GM15510 (cell line): ENCODE data around the gene GALNT18.

Experiments used
- POLR2A ChIP-seq: IDR thresholded peaks from 3 replicates; pipeline ENCODE4 v1.6.1; 2011; ENCODE audit warnings: borderline replicate concordance; ENCODE audit not compliant: insufficient read length; ENCODE audit errors: extremely low read depth

Gene GALNT18

DNA sequence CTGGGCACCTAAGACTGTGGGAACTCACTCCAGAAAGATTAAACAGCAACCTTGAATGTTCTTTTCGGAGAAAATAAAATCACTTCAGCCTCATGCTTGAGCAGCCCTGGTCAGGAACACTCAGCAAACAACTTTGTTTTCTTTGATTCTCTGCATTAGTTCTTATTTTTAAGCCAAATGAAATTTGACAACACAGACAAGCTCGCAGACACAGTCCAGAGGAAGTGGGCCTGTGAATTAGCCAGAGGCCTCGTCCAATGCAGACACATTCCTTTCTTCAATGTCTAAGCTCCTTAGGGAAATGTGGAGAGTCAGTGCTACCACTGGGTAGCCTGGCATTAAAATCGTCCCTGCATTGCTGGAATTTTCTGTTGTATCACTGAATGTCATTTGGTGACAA is 205.9 kb downstream of the GALNT18 start:
- no peak for TF ChIP-seq POLR2A

DNA sequence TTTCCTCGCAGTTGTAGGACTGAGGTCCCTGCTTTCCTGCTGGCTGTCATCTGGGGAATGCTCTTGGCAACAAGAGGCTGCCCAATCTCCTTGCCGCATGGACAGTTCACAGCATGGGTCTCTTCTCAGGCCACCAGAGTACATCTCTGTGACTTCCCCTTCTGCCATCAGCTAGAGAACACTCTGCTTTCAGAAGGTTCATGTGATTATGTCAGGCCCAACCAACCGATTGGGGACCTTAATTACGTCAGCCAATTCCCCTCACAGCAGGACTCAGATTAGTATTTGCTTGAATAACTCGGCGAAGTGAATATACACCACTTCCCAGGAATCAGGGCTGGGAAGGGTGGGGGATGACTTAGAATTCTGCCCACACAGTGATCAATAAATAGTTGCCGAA is 206.8 kb downstream of the GALNT18 start:
- TF ChIP-seq POLR2A = no peak

DNA sequence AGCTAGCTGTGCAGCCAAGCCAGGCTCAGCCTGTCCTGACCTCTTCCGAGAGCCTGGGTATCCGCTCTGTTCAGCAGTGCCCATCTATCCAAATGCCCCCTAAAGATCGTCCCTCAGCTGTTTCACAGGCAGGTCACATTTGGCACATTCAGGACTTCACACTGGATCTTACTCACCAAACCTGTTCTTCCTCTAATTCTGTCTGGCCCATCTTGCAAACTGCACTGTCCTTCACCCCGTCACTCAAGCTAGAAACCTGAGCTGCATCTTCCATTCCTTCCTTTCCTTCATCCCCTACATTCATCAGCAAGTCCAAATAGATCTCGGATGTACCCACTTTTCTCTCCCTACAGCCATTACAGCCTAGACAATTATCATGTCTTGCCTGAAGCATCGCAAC is 208.0 kb downstream of the GALNT18 start:
- TF ChIP-seq POLR2A = no peak

DNA sequence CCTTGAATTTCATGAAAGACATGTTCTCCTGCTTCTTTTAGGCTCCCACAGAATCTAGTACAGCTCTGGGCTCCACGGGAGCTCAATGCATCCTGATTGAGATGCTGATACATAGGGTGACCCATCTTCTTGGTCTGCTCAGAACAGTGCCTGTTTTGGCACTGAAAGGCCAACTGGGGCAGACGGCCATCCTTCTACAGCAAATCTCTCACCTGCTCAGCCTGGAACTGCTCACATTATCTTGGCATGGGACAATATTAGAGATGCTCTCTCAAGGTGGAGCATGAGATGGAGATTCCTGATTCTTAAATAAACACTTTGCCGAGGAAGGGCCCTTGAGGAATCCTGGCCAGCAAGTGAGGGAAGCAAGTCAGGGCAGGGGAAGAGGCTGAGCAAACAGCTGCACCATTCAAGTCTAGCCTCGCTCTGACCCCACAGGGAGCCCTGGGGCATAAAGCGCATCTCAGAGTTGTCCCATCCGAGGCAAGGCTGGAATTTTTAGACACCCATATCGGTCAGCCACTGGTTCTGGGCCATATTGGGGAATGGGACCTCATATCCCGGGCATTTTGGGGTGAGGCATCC is 210.3 kb downstream of the GALNT18 start:
- TF ChIP-seq POLR2A = no peak

DNA sequence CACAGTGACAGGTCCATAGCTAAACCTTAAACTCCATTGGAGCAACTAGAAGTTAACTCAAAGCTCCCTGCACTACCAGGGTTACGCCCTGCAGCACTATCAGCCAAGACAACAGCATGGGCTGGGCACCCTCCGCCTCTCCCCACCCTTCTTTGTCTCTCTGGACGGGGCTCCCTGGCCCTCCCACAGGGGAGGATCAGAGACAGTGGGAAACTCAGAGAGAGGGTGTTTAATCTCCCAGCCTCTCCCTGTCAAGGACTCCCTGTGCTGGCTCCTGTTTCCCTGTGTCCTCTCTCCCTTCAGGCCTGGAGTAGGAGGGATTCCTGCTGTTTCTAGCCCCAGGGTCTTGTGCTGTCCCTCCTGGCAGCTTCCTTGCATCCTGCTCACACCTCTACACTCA is 211.9 kb downstream of the GALNT18 start:
- TF ChIP-seq POLR2A = no peak

DNA sequence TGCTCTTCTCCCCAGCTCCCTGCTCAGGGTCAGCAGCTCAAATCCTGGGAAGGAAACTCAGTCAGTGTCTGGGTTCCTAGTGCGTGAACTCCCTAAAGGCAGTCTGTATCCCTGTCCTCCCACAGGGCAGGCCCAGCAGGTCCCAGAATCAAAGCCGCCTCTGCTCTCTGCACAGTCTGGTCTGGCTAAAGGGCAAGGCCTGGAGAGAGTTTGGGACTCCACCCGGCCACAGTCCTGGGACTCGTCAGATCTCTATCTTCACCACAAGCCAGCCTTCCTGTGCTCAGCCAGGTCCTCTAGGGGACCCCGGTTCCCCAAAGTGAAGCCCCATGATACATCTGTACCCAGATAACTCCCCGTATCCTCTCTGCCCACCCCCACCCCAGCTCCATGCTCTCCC is 212.6 kb downstream of the GALNT18 start:
- TF ChIP-seq POLR2A = no peak

DNA sequence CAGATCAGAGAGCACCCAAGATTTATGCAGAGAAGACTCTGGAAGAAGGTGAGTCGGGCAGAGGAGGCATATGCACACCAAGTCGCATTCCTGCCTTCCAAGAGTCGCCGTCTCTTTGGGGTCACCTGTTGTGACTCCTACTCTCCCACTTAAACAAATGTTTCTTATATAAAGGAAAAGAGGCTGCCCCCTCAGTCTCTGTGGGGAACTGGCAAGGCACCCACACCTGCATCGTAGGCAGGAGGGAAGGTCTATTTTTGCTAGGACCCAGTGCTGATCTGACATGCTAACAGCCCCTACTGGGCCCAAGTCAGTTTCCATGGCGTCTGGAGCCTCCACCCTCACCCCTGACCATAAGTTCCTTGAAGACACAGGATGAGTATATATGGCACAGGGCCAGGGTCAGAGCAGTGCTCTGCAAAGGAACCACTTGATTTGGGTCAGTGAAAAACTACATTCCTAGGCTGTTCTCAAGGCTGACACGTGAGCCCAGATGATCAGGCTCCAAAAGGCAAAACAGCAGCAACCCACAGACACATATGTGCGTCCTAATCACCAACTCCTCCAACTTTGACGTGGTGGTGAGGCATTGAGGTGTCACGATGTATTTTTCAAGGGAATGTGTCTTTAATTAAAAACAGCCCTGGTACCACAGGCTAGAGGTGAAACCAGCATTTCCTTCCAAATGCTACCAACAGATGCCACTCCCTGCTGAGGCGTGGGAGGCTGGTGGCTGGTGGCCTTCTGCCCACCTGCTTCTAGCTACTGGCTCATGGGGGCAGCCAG is 213.2 kb downstream of the GALNT18 start:
- no peak for TF ChIP-seq POLR2A

DNA sequence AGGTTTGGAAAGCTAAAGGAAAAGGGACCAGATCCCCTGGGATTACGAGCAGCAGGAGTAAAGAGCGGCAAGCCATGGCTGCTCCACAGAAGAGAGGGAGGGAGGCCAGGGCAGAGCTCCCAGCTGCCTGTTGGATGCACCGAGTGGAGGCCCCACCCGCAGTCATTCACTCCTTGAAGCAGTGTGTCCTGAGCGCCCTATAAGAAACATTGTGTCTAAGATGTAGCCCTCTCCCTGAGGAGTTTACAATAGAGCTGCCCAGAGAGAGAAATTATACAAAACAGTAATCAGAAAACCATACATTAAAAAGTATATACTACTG is 214.1 kb downstream of the GALNT18 start:
- TF ChIP-seq POLR2A = no peak

DNA sequence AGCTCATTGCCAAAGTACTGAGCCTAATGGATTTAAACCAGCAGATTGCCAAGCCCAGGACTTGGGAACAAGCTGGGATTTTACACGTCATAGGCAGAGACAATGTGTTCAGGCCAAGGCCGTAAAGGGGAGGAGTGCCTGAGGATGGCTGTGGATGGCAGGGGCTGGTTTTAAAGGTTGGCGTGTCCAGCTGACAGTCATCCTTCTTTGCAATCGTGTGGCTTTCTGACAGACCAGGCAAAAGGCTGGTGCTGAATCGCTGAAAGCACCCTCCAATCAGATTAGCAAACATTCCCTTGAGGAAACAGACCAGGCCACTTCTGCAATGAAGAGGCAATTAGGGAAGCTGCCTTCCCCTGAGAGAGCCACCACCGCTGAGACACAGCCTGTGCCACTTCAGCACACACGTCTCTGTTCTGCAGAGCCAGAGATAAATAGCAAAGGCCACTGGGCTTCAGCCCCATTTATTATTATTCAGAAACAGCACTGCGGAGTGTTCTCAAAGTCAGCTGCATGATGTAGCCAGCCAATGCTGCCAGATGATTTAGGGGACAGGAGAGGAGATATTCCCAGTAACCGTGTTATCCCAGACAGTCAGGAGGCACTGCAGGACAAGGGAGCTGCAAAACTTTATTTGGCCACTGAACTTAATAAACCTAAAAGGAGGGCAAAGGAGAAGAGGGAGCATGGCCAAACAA is 214.6 kb downstream of the GALNT18 start:
- TF ChIP-seq POLR2A = no peak

DNA sequence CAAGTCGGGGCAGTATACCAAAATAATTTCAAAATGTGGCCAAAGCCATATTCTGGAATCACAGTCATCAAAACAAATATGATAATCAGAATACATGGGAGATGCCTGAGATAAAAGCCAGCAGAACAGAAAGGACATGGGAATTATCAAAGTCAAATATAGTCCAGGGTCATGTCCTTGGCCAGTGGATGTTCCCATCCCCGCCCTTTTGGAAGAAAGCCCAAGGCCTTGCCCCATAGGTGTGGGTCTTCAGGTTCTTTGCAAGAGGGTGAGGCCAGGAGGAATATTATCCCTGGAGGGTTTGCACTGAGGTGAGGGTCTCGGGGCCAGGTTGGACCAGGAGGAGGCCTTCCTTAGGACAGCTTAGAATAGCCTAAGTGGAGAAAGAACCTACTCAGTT is 215.2 kb downstream of the GALNT18 start:
- TF ChIP-seq POLR2A = no peak

DNA sequence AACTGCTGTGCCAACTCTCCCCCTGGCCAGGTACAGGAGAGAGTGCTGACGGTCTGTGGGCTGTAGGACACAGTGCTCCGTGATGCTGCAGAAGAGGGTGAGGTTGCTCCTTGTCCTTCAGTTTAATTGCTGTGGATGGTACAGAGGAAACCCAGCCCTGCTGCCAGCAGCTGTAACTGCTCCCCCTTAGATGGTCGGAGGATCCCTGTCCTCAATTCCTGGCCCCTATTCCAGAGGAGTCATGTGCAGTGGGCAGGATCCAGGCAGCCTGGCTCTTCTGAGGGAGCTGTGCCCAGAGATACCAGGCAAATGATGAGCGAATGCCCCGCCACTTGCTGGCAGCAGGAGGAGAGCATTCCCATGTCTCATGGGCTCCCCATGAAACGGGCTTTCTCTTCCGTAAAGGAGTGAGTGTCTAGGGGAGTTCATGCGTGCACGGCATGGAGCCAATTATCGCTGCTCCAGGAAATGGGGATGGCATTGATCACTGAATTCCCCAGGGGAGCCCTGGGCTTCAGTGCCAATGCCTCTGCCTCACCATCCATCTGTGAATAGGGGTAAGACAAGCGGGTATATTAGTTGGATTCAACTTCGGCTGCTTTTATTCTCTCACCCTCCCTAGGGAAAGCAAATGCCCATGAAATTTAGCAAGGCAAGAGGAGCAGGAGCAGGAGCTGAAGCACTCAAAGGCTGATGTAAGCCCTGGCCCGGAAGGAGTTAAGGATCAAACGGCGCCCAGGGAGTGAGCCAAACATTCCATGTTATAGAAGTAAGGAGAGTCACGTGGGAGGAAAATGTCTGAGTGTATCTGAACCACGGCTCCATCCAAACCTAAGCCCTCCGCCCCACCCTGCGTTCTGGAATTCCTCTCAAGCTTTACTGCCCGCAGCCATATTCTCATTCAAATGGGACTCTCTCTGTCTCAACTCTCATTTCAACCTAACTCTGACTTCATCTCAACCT is 217.8 kb downstream of the GALNT18 start:
- TF ChIP-seq POLR2A = no peak

DNA sequence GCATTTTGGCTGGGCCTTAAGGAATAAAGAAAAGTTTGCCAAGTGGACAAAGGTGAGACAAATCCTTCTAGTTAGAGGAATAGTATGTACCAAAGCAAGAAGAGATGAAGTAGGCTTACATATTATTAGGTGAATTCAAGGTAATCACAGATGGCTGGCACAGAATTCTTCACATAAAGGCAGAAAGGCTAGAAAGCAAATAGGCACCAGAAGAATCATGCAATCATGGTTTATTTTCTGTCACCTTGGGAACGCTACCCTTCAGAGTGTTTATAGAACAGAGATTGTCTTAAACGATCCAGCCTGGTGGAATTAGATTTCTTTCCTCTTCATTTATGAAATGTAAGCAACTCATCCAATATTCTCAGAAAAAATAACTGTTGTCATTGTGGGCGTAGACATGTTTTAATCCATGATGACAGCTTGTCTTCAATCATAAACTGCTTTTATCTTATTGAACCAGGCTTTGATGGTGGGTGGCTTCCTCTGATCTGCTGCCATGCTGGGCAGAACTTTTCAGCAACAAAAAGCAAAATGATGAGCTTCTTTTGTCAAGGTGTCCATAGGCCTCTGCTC is 219.8 kb downstream of the GALNT18 start:
- no peak for TF ChIP-seq POLR2A

DNA sequence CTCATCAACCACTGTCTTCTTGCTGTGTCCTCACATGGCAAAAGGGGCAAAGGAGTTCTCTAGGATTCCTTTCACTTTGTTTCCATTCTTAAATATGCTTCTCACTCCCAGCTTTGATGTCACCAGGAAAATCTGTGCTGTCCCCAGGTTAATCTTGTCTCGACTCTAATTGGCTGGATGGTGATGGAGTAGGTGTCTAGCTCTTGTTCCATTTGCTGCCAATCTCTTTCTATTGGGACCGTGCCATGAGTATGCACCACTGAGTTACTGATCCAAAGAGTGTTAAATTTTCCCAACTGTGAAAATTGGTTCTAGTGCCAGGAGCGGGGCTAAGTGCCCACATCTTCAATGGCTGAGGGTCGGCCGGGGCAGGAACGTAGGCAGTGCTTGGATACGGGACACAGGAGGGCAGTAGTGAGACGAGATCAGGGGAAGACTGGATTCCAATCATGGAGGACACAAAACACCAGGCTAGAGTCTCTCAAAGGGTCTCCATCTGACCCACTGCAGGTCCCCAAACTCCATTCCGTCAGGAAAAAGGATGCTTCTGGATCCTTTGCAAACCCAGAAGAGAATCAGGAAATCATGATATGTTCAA is 221.1 kb downstream of the GALNT18 start:
- TF ChIP-seq POLR2A = no peak

DNA sequence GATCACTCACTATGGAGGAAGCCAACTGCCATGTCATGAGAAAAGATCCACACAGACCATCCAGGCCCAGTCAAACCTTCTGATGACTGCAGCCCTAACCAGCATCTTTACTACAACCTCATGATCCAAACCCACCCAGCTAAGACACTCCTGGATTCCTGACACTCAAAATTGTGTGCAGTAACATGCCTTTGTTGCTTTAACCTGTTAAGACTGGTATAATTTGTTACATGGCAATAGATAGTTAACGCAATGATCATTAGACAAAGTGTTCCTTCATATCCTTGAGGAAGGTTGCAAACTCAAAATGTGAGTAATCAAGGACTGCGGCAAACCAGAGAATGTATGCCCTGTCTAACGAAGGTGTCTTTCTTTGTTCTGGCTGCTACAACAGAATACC is 221.7 kb downstream of the GALNT18 start:
- TF ChIP-seq POLR2A = no peak
